MM.1S (cell line): Measurements from ENCODE around the gene THUMPD1.

Experiments
- DNase-seq: peaks from one replicate; pipeline ENCODE4 v3.0.0-alpha.2; 2015
- H2AFZ ChIP-seq: fragments of 300-600 bp; sonication (generic); 2 replicates; pipeline ENCODE4 v1.6.0; 2016; ENCODE audit warnings: antibody characterized with exemption, low read length
- H3F3A ChIP-seq: fragments of 300-600 bp; sonication (generic); 2 replicates; pipeline ENCODE4 v1.6.1; 2016; ENCODE audit warnings: mild to moderate bottlenecking, antibody characterized with exemption, low read length, moderate library complexity, mixed read lengths; ENCODE audit not compliant: insufficient read depth
- H3K27ac ChIP-seq: fragments of 300-600 bp; sonication (generic); 2 replicates; pipeline ENCODE4 v1.5.1; 2016; ENCODE audit warnings: mild to moderate bottlenecking, low read length
- H3K27me3 ChIP-seq: fragments of 300-600 bp; sonication (generic); replicated peaks from 2 replicates; pipeline ENCODE4 v1.6.0; 2016; ENCODE audit warnings: low read length; ENCODE audit not compliant: insufficient read depth
- H3K36me3 ChIP-seq: fragments of 300-600 bp; sonication (generic); replicated peaks from 2 replicates; pipeline ENCODE4 v1.6.1; 2016; ENCODE audit warnings: mild to moderate bottlenecking, low read length, mixed read lengths; ENCODE audit not compliant: insufficient read depth
- H3K4me1 ChIP-seq: fragments of 300-600 bp; sonication (generic); 2 replicates; pipeline ENCODE4 v1.6.1; 2016; ENCODE audit warnings: low read length, mixed read lengths
- H3K4me2 ChIP-seq: fragments of 300-600 bp; sonication (generic); 2 replicates; pipeline ENCODE4 v1.6.0; 2016; ENCODE audit warnings: low read depth, low read length
- H3K4me3 ChIP-seq: fragments of 300-600 bp; sonication (generic); 2 replicates; pipeline ENCODE4 v1.5.1; 2016; ENCODE audit warnings: low read length, mixed read lengths
- H3K79me2 ChIP-seq: fragments of 300-600 bp; sonication (generic); 2 replicates; pipeline ENCODE4 v1.6.1; 2016; ENCODE audit warnings: mixed run types, low read length, mixed read lengths
- H3K9ac ChIP-seq: fragments of 300-600 bp; sonication (generic); 2 replicates; pipeline ENCODE4 v1.6.1; 2016; ENCODE audit warnings: low read length, mixed read lengths
- H3K9me2 ChIP-seq: fragments of 300-600 bp; sonication (generic); replicated peaks from 2 replicates; pipeline ENCODE4 v1.6.1; 2016; ENCODE audit warnings: mild to moderate bottlenecking, low read length, mixed read lengths; ENCODE audit not compliant: insufficient read depth
- H3K9me3 ChIP-seq: fragments of 300-600 bp; sonication (generic); replicated peaks from 2 replicates; pipeline ENCODE4 v1.6.1; 2016; ENCODE audit warnings: mild to moderate bottlenecking, low read length, mixed read lengths; ENCODE audit not compliant: insufficient read depth
- H4K20me1 ChIP-seq: fragments of 300-600 bp; sonication (generic); 2 replicates; pipeline ENCODE4 v1.6.1; 2016; ENCODE audit warnings: mild to moderate bottlenecking, low read length, moderate library complexity, mixed read lengths; ENCODE audit not compliant: insufficient read depth
- EZH2 ChIP-seq: fragments of 300-600 bp; sonication (generic); optimal IDR thresholded peaks from 2 replicates; pipeline ENCODE3; 2017; ENCODE audit warnings: low read depth, mild to moderate bottlenecking, antibody characterized with exemption, low read length, mixed read lengths
- EZH2phosphoT487 ChIP-seq: fragments of 300-600 bp; sonication (generic); IDR thresholded peaks from 2 replicates; pipeline ENCODE4 v1.6.1; 2018; ENCODE audit warnings: antibody characterized with exemption, low read length
- TF ChIP-seq, protein P1 (sequence below): fragments of 300-600 bp; sonication (generic); IDR thresholded peaks from 2 replicates; pipeline ENCODE4 v1.5.1; 2016; ENCODE audit warnings: antibody characterized with exemption, low read length, mixed read lengths

Gene THUMPD1

DNA sequence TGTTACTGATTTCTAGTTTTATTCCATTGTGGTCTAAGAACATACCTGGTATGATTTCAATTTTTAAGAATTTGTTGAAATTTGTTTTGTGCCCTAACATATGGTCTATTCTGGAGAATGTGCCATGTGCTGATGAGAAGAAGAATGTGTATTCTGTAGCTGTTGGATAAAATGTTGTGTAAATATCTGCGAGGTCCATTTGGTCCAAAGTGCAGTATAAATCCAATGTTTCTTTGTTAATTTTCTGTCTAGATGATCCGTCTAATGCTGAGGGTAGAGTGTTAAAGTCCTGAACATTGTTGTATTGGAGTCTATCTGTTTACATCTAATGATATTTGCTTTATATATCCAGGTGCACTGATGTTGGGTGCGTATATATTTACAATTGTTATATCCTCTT, 32.1 kb upstream of the THUMPD1 start:
- H3K36me3 ChIP-seq, result no peaks in the 10 kb centered on the region
- H4K20me1 ChIP-seq, result no peaks in the 10 kb centered on the region
- no peak overlapping the region for H3K9ac ChIP-seq
- H3K27ac ChIP-seq, result no peak overlapping the region
- no peaks in the 10 kb centered on the region for H3K4me1 ChIP-seq
- H3K4me3 ChIP-seq, result no peak overlapping the region
- no peaks in the 10 kb centered on the region for H3K79me2 ChIP-seq
- no peak for DNase-seq
- no peaks in the 10 kb centered on the region for H3K9me2 ChIP-seq
- no peaks in the 10 kb centered on the region for H3K27me3 ChIP-seq
- no peaks in the 10 kb centered on the region for H3K9me3 ChIP-seq
- H3K4me2 ChIP-seq, result no peak overlapping the region
- H3F3A ChIP-seq, result no peaks in the 10 kb centered on the region
- H2AFZ ChIP-seq, result no peak overlapping the region
- TF ChIP-seq, protein P1, sequence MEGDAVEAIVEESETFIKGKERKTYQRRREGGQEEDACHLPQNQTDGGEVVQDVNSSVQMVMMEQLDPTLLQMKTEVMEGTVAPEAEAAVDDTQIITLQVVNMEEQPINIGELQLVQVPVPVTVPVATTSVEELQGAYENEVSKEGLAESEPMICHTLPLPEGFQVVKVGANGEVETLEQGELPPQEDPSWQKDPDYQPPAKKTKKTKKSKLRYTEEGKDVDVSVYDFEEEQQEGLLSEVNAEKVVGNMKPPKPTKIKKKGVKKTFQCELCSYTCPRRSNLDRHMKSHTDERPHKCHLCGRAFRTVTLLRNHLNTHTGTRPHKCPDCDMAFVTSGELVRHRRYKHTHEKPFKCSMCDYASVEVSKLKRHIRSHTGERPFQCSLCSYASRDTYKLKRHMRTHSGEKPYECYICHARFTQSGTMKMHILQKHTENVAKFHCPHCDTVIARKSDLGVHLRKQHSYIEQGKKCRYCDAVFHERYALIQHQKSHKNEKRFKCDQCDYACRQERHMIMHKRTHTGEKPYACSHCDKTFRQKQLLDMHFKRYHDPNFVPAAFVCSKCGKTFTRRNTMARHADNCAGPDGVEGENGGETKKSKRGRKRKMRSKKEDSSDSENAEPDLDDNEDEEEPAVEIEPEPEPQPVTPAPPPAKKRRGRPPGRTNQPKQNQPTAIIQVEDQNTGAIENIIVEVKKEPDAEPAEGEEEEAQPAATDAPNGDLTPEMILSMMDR, result no peak
- TF ChIP-seq EZH2phosphoT487 (no peak), EZH2 (no peak)

DNA sequence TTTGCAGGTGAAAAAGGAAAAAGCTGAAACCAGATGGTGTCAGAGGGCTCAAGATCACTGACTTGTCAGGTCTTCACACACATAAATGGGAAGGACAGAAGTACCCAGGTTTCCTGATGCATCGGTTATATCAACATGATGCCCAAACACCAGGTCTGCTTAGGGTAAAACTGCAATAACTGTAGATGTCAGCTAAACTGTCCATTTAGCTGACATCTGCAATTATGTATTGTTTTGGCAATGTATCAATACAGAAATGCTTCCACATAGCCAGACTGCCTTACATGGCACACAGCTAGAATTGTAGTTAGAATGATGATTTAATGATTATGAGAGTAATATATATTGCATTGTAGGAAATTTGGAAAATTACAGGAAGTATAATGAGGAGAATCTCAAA, 27.2 kb upstream of the THUMPD1 start:
- Histone ChIP-seq H3K36me3 (no peaks in the 10 kb centered on the region), H2AFZ (no peak overlapping the region), H3K27ac (no peak overlapping the region), H3K79me2 (no peaks in the 10 kb centered on the region), H3K27me3 (no peaks in the 10 kb centered on the region), H3K9me2 (no peaks in the 10 kb centered on the region), H3F3A (peaks cover 4% of the 10 kb centered on the region; the same call in 1 of the 2 replicates), H3K4me2 (no peak overlapping the region), H3K9ac (no peak overlapping the region), H3K4me3 (no peak overlapping the region), H3K4me1 (no peaks in the 10 kb centered on the region; the same call in 1 of the 2 replicates), H3K9me3 (no peaks in the 10 kb centered on the region), H4K20me1 (no peaks in the 10 kb centered on the region)
- DNase-seq, result no peak
- TF ChIP-seq, protein P1, result no peak
- TF ChIP-seq EZH2phosphoT487, result no peak
- TF ChIP-seq EZH2, result no peak

DNA sequence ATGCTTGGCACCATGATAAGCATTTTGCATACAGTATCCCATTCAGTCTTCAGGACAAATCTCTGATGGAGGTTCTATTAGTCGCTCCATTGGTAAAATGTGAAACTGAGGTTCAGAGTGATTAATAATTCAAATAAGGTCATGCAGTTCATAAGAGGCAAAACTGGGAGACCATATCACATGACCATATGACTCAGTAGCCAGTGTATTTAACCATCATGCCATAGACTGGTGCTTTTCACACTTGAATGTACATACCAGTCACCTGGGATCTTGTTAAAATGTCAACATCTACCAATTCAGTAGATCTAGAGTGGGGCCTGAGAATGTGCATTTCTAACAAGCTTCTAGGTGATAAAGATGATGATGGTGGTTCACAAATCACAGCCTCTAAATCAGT, 26.5 kb upstream of the THUMPD1 start:
- H4K20me1 ChIP-seq, result no peaks in the 10 kb centered on the region
- no peak overlapping the region for H2AFZ ChIP-seq
- peaks cover 5% of the 10 kb centered on the region; the same call in 1 of the 2 replicates for H3F3A ChIP-seq
- TF ChIP-seq, protein P1, result no peak
- no peak for TF ChIP-seq EZH2phosphoT487
- TF ChIP-seq EZH2, result no peak
- no peaks in the 10 kb centered on the region for H3K9me3 ChIP-seq
- no peak overlapping the region for H3K9ac ChIP-seq
- H3K4me1 ChIP-seq, result peaks cover 1% of the 10 kb centered on the region
- no peaks in the 10 kb centered on the region for H3K27me3 ChIP-seq
- no peak for DNase-seq
- H3K4me3 ChIP-seq, result no peak overlapping the region
- no peak overlapping the region for H3K27ac ChIP-seq
- H3K4me2 ChIP-seq, result no peak overlapping the region
- H3K79me2 ChIP-seq, result no peaks in the 10 kb centered on the region
- H3K9me2 ChIP-seq, result no peaks in the 10 kb centered on the region
- no peaks in the 10 kb centered on the region for H3K36me3 ChIP-seq
